ENCODE results near the gene DHX38. TPM values are rescaled to one million over a fixed set of nuclear protein-coding genes. Genes with fewer than 3 reads are reported as not detected.

Gene DHX38
- total RNA-seq, 2 experiments from 2014 or later: 78.6 to 79.9 TPM

- Mint-ChIP-seq H3K36me3 (ENCODE audit: low read depth) (no peaks in the 10 kb centered on the region), H3K4me1 (ENCODE audit: low read depth) (no peaks in the 10 kb centered on the region), H3K27ac (no peak overlapping the region), H3K27me3 (ENCODE audit: low read depth) (no peaks in the 10 kb centered on the region), H3K4me3 (no peak overlapping the region), H3K9me3 (no peaks in the 10 kb centered on the region)
- no peak for DNase-seq
- intact Hi-C loops (cut with micrococcal nuclease): loop anchor here (1.0 to 10.0 kb wide), 6 partner anchors 121 to 1831 kb away; no protein-coding TSS in a partner anchor
- CTCF ChIA-PET: interaction anchor here (0.6 to 1.8 kb wide), 15 partner anchors 12 to 1831 kb away, joined by 3 to 19 read pairs (median 4); no protein-coding TSS in a partner anchor
These were observed 32.2 kb downstream of the DHX38 start for GRCh38 chr16:72125635-72126428.

- Mint-ChIP-seq H3K36me3 (ENCODE audit: low read depth) (no peaks in the 10 kb centered on the region), H3K4me3 (no peak overlapping the region), H3K9me3 (no peaks in the 10 kb centered on the region), H3K4me1 (ENCODE audit: low read depth) (no peaks in the 10 kb centered on the region), H3K27ac (no peak overlapping the region), H3K27me3 (ENCODE audit: low read depth) (no peaks in the 10 kb centered on the region)
- no peak for DNase-seq
- CTCF ChIA-PET: interaction anchor here (0.6 kb wide), 1 partner anchor 66 kb away, joined by 3 read pairs; no protein-coding TSS in a partner anchor
- intact Hi-C loops (cut with micrococcal nuclease): loop anchor here (5.0 to 10.0 kb wide), 4 partner anchors 121 to 731 kb away; no protein-coding TSS in a partner anchor
These were observed 32.8 kb downstream of the DHX38 start for GRCh38 chr16:72126429-72126765.

- intact Hi-C loops (cut with micrococcal nuclease): loop anchor here (5.0 to 10.0 kb wide), 4 partner anchors 119 to 729 kb away; no protein-coding TSS in a partner anchor
- H3K27ac Mint-ChIP-seq: no peak overlapping the region
- no peak overlapping the region for H3K4me3 Mint-ChIP-seq
- no peak for DNase-seq
- no peaks in the 10 kb centered on the region for H3K36me3 Mint-ChIP-seq (ENCODE audit: low read depth)
- H3K27me3 Mint-ChIP-seq (ENCODE audit: low read depth): no peaks in the 10 kb centered on the region
- no peaks in the 10 kb centered on the region for H3K4me1 Mint-ChIP-seq (ENCODE audit: low read depth)
- CTCF ChIA-PET: interaction anchor here (0.9 to 1.0 kb wide), 2 partner anchors 11 to 338 kb away, joined by 3 read pairs; no protein-coding TSS in a partner anchor
- H3K9me3 Mint-ChIP-seq: no peaks in the 10 kb centered on the region
These were observed 35.1 kb downstream of the DHX38 start for GRCh38 chr16:72128701-72129100.

GRCh38 chr16:72129976-72130656 lies 36.5 kb downstream of the DHX38 start:
- Mint-ChIP-seq H3K36me3 (ENCODE audit: low read depth) (no peaks in the 10 kb centered on the region), H3K4me1 (ENCODE audit: low read depth) (no peaks in the 10 kb centered on the region), H3K9me3 (no peaks in the 10 kb centered on the region), H3K27ac (no peak overlapping the region), H3K27me3 (ENCODE audit: low read depth) (no peaks in the 10 kb centered on the region), H3K4me3 (no peak overlapping the region)
- no peak for DNase-seq
- intact Hi-C loops (cut with micrococcal nuclease): loop anchor here (5.0 to 10.0 kb wide), 4 partner anchors 117 to 727 kb away; no protein-coding TSS in a partner anchor
- CTCF ChIA-PET: interaction anchor here (0.9 to 1.2 kb wide), 2 partner anchors 109 to 124 kb away, joined by 3 to 6 read pairs; no protein-coding TSS in a partner anchor

GRCh38 chr16:72131036-72131435 lies 37.4 kb downstream of the DHX38 start:
- Mint-ChIP-seq H3K36me3 (ENCODE audit: low read depth) (no peaks in the 10 kb centered on the region), H3K27ac (no peak overlapping the region), H3K27me3 (ENCODE audit: low read depth) (no peaks in the 10 kb centered on the region), H3K4me3 (no peak overlapping the region), H3K9me3 (no peaks in the 10 kb centered on the region), H3K4me1 (ENCODE audit: low read depth) (no peaks in the 10 kb centered on the region)
- no peak for DNase-seq
- intact Hi-C loops (cut with micrococcal nuclease): no loop called here
- CTCF ChIA-PET: interaction anchor here (1.2 to 1.5 kb wide), 2 partner anchors 123 to 336 kb away, joined by 3 read pairs; no protein-coding TSS in a partner anchor

- H3K36me3 Mint-ChIP-seq (ENCODE audit: low read depth): no peaks in the 10 kb centered on the region
- no peak overlapping the region for H3K27ac Mint-ChIP-seq
- H3K9me3 Mint-ChIP-seq: no peaks in the 10 kb centered on the region
- no peak overlapping the region for H3K4me3 Mint-ChIP-seq
- CTCF ChIA-PET: no interaction called here
- intact Hi-C loops (cut with micrococcal nuclease): no loop called here
- no peaks in the 10 kb centered on the region for H3K4me1 Mint-ChIP-seq (ENCODE audit: low read depth)
- no peaks in the 10 kb centered on the region for H3K27me3 Mint-ChIP-seq (ENCODE audit: low read depth)
- no peak for DNase-seq
These were observed 39.1 kb downstream of the DHX38 start for GRCh38 chr16:72132726-72133125.

GRCh38 chr16:72134507-72134906 lies 40.9 kb downstream of the DHX38 start:
- H3K9me3 Mint-ChIP-seq: no peaks in the 10 kb centered on the region
- CTCF ChIA-PET: interaction anchor here (0.7 to 1.0 kb wide), 2 partner anchors 10 to 570 kb away, joined by 3 read pairs; no protein-coding TSS in a partner anchor
- H3K27ac Mint-ChIP-seq: no peak overlapping the region
- intact Hi-C loops (cut with micrococcal nuclease): no loop called here
- no peaks in the 10 kb centered on the region for H3K4me1 Mint-ChIP-seq (ENCODE audit: low read depth)
- H3K27me3 Mint-ChIP-seq (ENCODE audit: low read depth): no peaks in the 10 kb centered on the region
- no peak overlapping the region for H3K4me3 Mint-ChIP-seq
- DNase-seq: no peak
- no peaks in the 10 kb centered on the region for H3K36me3 Mint-ChIP-seq (ENCODE audit: low read depth)

GRCh38 chr16:72137380-72138063 lies 43.9 kb downstream of the DHX38 start:
- H3K4me3 Mint-ChIP-seq: no peak overlapping the region
- H3K36me3 Mint-ChIP-seq (ENCODE audit: low read depth): no peaks in the 10 kb centered on the region
- intact Hi-C loops (cut with micrococcal nuclease): no loop called here
- H3K27ac Mint-ChIP-seq: no peak overlapping the region
- no peaks in the 10 kb centered on the region for H3K9me3 Mint-ChIP-seq
- no peaks in the 10 kb centered on the region for H3K4me1 Mint-ChIP-seq (ENCODE audit: low read depth)
- DNase-seq: no peak
- H3K27me3 Mint-ChIP-seq (ENCODE audit: low read depth): no peaks in the 10 kb centered on the region
- CTCF ChIA-PET: no interaction called here

GRCh38 chr16:72138064-72138572 lies 44.5 kb downstream of the DHX38 start:
- Mint-ChIP-seq H3K27me3 (ENCODE audit: low read depth) (no peaks in the 10 kb centered on the region), H3K27ac (no peak overlapping the region), H3K4me3 (no peak overlapping the region), H3K4me1 (ENCODE audit: low read depth) (no peaks in the 10 kb centered on the region), H3K9me3 (no peaks in the 10 kb centered on the region), H3K36me3 (ENCODE audit: low read depth) (no peaks in the 10 kb centered on the region)
- intact Hi-C loops (cut with micrococcal nuclease): no loop called here
- CTCF ChIA-PET: no interaction called here
- DNase-seq: no peak

- Mint-ChIP-seq H3K9me3 (no peaks in the 10 kb centered on the region), H3K36me3 (ENCODE audit: low read depth) (no peaks in the 10 kb centered on the region), H3K27me3 (ENCODE audit: low read depth) (no peaks in the 10 kb centered on the region), H3K4me3 (no peak overlapping the region), H3K27ac (no peak overlapping the region), H3K4me1 (ENCODE audit: low read depth) (no peaks in the 10 kb centered on the region)
- DNase-seq: no peak
- intact Hi-C loops (cut with micrococcal nuclease): no loop called here
- CTCF ChIA-PET: no interaction called here
These were observed 46.3 kb downstream of the DHX38 start for GRCh38 chr16:72139908-72140307.

GRCh38 chr16:72142476-72142875 lies 48.8 kb downstream of the DHX38 start:
- CTCF ChIA-PET: interaction anchor here (0.6 to 1.3 kb wide), 3 partner anchors 11 to 49 kb away, joined by 3 to 9 read pairs (median 5); no protein-coding TSS in a partner anchor

More at GRCh38 chr16:72142476-72142875, 48.8 kb downstream of the DHX38 start:
- H3K4me3 Mint-ChIP-seq: no peak overlapping the region
- H3K36me3 Mint-ChIP-seq (ENCODE audit: low read depth): no peaks in the 10 kb centered on the region
- H3K27ac Mint-ChIP-seq: no peak overlapping the region
- H3K27me3 Mint-ChIP-seq (ENCODE audit: low read depth): no peaks in the 10 kb centered on the region
- peaks cover 2% of the 10 kb centered on the region for H3K9me3 Mint-ChIP-seq
- intact Hi-C loops (cut with micrococcal nuclease): no loop called here
- no peak for DNase-seq
- H3K4me1 Mint-ChIP-seq (ENCODE audit: low read depth): no peaks in the 10 kb centered on the region
